ENCODE data around the gene SPINT1.

The SPINT1 gene, protein sequence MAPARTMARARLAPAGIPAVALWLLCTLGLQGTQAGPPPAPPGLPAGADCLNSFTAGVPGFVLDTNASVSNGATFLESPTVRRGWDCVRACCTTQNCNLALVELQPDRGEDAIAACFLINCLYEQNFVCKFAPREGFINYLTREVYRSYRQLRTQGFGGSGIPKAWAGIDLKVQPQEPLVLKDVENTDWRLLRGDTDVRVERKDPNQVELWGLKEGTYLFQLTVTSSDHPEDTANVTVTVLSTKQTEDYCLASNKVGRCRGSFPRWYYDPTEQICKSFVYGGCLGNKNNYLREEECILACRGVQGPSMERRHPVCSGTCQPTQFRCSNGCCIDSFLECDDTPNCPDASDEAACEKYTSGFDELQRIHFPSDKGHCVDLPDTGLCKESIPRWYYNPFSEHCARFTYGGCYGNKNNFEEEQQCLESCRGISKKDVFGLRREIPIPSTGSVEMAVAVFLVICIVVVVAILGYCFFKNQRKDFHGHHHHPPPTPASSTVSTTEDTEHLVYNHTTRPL

DNA sequence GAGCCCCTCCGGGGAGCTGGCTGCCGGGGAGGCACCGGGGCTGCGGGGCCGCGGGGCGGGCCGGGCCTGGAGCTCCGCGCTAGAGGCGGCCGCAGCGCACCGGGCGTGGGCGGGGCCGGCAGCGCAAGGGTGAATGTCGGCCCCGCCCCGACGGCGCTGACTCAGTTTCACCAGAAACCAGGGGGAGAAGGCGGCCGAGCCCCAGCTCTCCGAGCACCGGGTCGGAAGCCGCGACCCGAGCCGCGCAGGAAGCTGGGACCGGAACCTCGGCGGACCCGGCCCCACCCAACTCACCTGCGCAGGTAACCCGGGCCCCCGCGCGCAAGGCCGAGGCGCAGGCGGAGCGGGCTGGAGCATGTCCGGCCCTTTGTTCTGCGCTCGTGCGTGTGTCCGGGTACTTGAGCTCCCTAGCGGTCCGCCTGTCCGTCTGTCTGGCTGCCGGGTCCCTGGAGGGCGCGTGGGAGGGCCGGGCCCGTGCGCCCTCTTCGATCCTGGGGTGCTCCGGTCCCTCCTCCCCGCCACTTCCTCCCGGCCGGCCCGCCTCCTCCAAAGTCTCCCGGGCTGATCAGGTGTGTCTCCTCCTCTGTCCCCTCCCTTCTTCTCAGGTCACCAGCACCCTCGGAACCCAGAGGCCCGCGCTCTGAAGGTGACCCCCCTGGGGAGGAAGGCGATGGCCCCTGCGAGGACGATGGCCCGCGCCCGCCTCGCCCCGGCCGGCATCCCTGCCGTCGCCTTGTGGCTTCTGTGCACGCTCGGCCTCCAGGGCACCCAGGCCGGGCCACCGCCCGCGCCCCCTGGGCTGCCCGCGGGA is at the start of gene SPINT1:
Gene SPINT1, plus strand, starts transcription at position 164 of the 811 bp plus-strand sequence. Its CDS starts 507 bp downstream, at position 671.
- no peaks in the 10 kb centered on the region for H3K36me3 Mint-ChIP-seq
- H3K4me1 Mint-ChIP-seq (ENCODE audit: low read depth), result peaks cover 9% of the 10 kb centered on the region
- H3K27ac Mint-ChIP-seq, result no peak within 1 kb of the TSS
- peak within 1 kb of the TSS; percentile 82 for H3K4me3 Mint-ChIP-seq
- H3K27me3 Mint-ChIP-seq, result peaks cover 6% of the 10 kb centered on the region
- no peaks in the 10 kb centered on the region for H3K9me3 Mint-ChIP-seq (ENCODE audit: low read depth)

DNA sequence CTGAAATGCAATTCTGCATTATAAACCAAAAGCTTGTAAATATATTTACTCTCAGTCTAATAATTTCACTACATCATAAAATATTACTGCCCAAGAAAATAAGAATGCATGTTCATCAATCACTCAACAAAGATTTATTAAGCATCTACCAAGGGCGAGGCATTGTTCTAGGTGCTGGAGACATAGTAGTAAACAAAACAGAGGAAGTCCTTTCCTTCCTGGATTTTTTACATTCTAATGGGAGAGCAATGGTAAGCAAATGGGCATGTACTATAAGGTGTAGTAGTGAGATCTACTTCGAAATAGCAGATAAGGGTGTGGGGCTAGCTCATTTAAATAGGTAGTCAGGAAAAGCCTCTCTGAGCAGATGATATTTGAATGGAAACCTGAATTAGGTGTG is 47.8 kb upstream of the SPINT1 start:
- no peaks in the 10 kb centered on the region for H3K9me3 Mint-ChIP-seq (ENCODE audit: low read depth)
- no peak overlapping the region for H3K27ac Mint-ChIP-seq
- H3K4me3 Mint-ChIP-seq, result no peak overlapping the region
- H3K4me1 Mint-ChIP-seq (ENCODE audit: low read depth), result peaks cover 19% of the 10 kb centered on the region
- no peaks in the 10 kb centered on the region for H3K27me3 Mint-ChIP-seq
- peaks cover 11% of the 10 kb centered on the region for H3K36me3 Mint-ChIP-seq

DNA sequence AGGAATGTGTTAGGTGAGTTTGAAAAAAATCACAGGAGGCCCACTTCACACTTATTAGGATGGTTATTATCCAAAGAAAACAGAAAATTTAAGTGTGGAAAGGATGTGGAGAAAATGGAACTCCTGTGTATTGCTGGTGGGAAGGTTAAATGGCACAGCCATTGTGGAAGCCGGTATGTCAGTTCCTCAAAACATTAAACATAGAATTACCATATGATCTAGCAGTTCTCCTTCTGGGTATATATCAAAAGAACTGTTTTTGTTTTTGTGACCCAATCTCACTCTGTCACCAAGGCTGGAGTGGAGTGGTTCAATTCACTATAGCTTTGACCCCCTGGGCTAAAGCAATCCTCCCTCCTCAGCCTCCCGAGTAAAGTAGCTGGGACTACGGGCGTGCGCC is 47.3 kb upstream of the SPINT1 start:
- Mint-ChIP-seq H3K4me3 (no peak overlapping the region), H3K9me3 (ENCODE audit: low read depth) (no peaks in the 10 kb centered on the region), H3K36me3 (peaks cover 13% of the 10 kb centered on the region), H3K27me3 (no peaks in the 10 kb centered on the region), H3K4me1 (ENCODE audit: low read depth) (peaks cover 21% of the 10 kb centered on the region), H3K27ac (no peak overlapping the region)

DNA sequence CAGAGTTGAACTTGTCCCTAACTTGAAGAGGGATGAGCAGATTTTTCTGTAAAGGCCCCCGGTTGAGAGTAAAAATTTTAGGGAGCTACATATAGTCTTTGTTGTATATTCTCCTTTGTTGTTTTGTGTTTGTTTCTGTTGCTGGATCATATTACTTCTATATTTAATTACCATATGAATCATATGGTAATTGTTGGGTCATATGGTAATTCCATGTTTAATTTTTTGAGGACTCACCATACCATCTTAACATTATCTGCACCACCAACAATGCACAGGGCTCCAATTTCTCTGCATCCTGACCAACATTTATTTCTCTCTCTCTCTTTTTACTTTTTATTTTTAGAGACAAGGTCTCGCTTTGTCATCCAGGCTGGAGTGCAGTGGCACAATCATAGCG is 44.3 kb upstream of the SPINT1 start:
- no peaks in the 10 kb centered on the region for H3K9me3 Mint-ChIP-seq (ENCODE audit: low read depth)
- H3K4me3 Mint-ChIP-seq, result no peak overlapping the region
- no peak overlapping the region for H3K27ac Mint-ChIP-seq
- no peaks in the 10 kb centered on the region for H3K27me3 Mint-ChIP-seq
- H3K36me3 Mint-ChIP-seq, result peaks cover 11% of the 10 kb centered on the region
- H3K4me1 Mint-ChIP-seq (ENCODE audit: low read depth), result peaks cover 29% of the 10 kb centered on the region

- Mint-ChIP-seq H3K4me1 (ENCODE audit: low read depth) (peaks cover 36% of the 10 kb centered on the region), H3K36me3 (peaks cover 9% of the 10 kb centered on the region), H3K4me3 (no peak overlapping the region), H3K27ac (no peak overlapping the region), H3K9me3 (ENCODE audit: low read depth) (no peaks in the 10 kb centered on the region), H3K27me3 (no peaks in the 10 kb centered on the region)
Observed at GRCh38 chr15:40803076-40803475, 40.8 kb upstream of the SPINT1 start.

DNA sequence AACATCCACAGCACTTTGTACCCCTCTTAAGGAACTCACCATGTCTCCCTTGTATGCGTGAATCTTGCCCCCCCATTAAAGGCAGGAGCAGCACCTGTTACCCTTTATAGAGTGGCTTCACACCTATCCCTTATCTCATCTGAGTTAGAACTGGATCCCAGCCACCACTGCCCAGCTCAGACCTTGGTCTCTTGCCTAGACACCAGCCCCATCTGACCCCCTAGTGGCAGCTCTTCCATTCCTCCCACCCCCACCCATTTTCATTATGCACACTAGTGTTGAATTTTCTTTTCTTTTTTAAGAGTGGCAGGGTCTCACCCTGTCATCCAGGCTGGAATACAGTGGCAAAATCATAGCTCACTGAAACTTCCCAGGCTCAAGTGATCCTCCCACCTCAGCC is 40.2 kb upstream of the SPINT1 start:
- Mint-ChIP-seq H3K27me3 (no peaks in the 10 kb centered on the region), H3K36me3 (peaks cover 4% of the 10 kb centered on the region), H3K9me3 (ENCODE audit: low read depth) (no peaks in the 10 kb centered on the region), H3K4me1 (ENCODE audit: low read depth) (peaks cover 36% of the 10 kb centered on the region), H3K4me3 (no peak overlapping the region), H3K27ac (no peak overlapping the region)

- Mint-ChIP-seq H3K4me1 (ENCODE audit: low read depth) (peaks cover 28% of the 10 kb centered on the region), H3K27ac (peak overlapping the region; percentile 100), H3K27me3 (no peaks in the 10 kb centered on the region), H3K36me3 (peaks cover 3% of the 10 kb centered on the region), H3K9me3 (ENCODE audit: low read depth) (no peaks in the 10 kb centered on the region), H3K4me3 (peak overlapping the region; percentile 99)
Observed at GRCh38 chr15:40806672-40807027, 37.2 kb upstream of the SPINT1 start.

- peaks cover 4% of the 10 kb centered on the region for H3K36me3 Mint-ChIP-seq
- no peaks in the 10 kb centered on the region for H3K27me3 Mint-ChIP-seq
- peak within 1 kb of the TSS; percentile 100 for H3K27ac Mint-ChIP-seq
- peak within 1 kb of the TSS; percentile 99 for H3K4me3 Mint-ChIP-seq
- peaks cover 25% of the 10 kb centered on the region for H3K4me1 Mint-ChIP-seq (ENCODE audit: low read depth)
- H3K9me3 Mint-ChIP-seq (ENCODE audit: low read depth), result no peaks in the 10 kb centered on the region
Observed at GRCh38 chr15:40807028-40807887, 36.6 kb upstream of the SPINT1 start, which contains the start of the genes DNAJC17 and ZFYVE19. Gene DNAJC17, minus strand, starts transcription at chr15:40807473. Its CDS starts 27 bp downstream, at chr15:40807446. Gene ZFYVE19, plus strand, starts transcription at chr15:40807089. Its CDS starts 501 bp downstream, at chr15:40807590.

DNA sequence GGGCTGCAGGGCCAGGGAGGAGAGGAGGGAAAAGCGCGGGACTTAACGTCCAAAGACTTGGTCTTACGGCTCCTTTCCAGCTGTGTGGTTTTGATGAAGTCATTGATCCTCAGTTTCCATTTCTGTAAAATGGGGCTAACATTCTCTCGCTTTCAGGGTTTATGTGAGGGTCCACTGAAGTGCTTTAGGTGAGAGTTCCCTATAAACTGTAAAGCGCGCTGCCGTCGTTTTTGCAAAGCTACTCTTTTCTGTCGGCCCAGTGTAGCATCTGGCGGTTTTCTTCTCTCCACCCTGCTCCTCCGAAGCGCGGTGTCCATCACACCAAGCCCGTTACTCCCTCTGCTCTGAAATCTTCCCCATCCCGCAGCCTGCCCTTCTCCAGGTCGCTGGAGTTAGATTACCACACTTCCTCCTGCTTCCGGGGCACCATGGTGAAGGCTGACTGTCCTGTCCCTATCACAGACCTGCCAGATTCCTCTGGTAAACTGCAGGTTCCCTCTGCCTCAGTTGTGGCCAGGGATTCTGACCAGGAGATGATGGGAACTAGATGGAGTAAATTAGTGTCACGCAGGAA is 35.9 kb upstream of the SPINT1 start:
- Mint-ChIP-seq H3K36me3 (peaks cover 4% of the 10 kb centered on the region), H3K4me3 (peak overlapping the region; percentile 99), H3K9me3 (ENCODE audit: low read depth) (no peaks in the 10 kb centered on the region)

DNA sequence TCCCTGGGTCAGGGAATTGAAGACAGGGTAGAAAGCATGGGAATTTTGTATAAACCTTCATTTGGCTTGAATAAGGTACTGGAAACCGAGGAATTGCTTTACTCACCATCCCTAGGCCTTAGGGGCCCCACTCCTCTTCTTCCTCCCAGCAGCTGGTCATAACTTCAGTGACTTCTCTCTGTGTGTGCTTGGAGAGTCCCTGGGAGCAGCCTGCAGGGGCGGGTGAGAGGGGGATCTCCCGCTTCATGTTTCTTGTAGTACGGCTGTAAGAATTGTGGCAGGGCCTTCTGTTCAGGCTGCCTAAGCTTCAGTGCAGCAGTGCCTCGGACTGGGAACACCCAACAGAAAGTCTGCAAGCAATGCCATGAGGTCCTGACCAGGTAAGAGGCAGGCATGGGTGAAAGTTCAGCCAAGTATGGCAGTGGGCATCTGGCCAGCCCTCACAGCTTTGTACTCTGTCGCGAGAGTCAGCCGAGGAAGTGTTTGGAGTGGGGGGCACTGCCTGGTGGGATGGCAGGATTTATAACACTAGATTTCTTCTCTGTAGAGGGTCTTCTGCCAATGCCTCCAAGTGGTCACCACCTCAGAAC is 34.9 kb upstream of the SPINT1 start:
- Mint-ChIP-seq H3K36me3 (peaks cover 4% of the 10 kb centered on the region), H3K27me3 (no peaks in the 10 kb centered on the region), H3K4me3 (peak overlapping the region; percentile 99), H3K4me1 (ENCODE audit: low read depth) (peaks cover 19% of the 10 kb centered on the region), H3K9me3 (ENCODE audit: low read depth) (no peaks in the 10 kb centered on the region), H3K27ac (no peak overlapping the region)

More for the DNA sequence above, 35.9 kb upstream of the SPINT1 start:
- H3K27me3 Mint-ChIP-seq, result no peaks in the 10 kb centered on the region
- H3K27ac Mint-ChIP-seq, result peak overlapping the region; percentile 100
- H3K4me1 Mint-ChIP-seq (ENCODE audit: low read depth), result peaks cover 23% of the 10 kb centered on the region

DNA sequence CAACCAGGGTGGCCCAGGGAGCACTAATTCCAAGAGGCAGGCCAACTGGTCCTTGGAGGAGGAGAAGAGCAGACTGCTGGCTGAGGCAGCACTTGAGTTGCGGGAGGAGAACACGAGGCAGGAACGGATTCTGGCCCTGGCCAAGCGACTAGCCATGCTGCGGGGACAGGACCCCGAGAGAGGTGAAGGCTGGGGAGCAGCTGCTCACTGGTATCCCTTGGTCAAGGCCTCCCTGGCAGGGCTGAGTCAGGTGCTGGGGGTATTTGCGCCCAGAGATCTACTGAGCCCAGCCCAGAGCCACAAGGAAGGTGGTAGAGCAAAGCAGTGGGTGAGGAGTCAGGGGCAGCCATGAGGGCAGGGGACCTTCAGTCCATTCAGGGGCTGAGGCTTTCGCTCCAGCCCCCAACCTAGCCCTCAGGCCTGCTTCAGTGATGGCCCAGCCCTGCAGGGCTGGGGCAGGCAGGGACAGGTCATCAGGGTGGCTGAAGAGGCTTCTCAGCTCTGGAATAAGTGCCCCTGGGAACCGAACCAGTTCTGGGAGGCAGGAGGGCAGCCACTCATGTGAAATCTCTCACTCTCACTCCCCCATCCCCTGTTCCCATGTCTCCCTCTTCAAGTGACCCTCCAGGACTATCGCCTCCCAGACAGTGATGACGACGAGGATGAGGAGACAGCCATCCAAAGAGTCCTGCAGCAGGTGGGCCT is 31.0 kb upstream of the SPINT1 start:
- H3K36me3 Mint-ChIP-seq, result peaks cover 12% of the 10 kb centered on the region
- H3K4me1 Mint-ChIP-seq (ENCODE audit: low read depth), result peaks cover 9% of the 10 kb centered on the region
- H3K4me3 Mint-ChIP-seq, result no peak overlapping the region
- H3K27ac Mint-ChIP-seq, result no peak overlapping the region
- no peaks in the 10 kb centered on the region for H3K27me3 Mint-ChIP-seq
- no peaks in the 10 kb centered on the region for H3K9me3 Mint-ChIP-seq (ENCODE audit: low read depth)

DNA sequence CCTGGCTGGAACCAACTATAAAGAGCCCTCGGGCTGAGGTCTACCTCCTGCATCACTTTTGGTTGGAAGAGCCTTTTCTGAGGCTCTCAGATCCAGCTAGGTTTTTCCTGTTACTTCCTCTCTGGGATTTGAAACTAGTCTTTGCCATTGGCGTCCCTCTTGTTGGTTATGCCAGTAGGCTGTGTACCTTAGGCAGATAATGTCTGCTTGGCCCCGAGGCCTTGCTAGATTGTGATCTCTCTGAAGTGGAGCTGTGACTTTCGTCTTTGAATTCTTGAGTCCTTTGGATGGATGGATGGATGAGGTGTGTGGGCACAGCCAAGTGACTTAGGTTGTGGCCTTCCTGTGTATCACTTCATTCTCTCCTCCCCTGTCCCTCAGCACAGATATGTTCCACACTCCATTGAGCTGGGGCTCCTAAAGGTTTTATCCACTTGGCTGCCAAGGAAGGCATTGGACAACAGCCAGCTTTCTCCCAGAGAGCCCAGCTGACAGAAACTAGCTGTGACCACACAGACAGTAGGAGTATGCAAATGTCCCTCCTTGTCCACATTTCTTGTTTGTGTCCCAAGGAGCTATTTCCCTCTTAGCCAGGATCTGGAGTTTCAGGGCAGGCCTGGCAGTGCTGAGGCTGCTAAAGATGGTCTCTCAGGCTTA is 28.7 kb upstream of the SPINT1 start:
- Mint-ChIP-seq H3K4me3 (no peak overlapping the region), H3K4me1 (ENCODE audit: low read depth) (no peaks in the 10 kb centered on the region), H3K27ac (no peak overlapping the region), H3K9me3 (ENCODE audit: low read depth) (no peaks in the 10 kb centered on the region), H3K27me3 (no peaks in the 10 kb centered on the region), H3K36me3 (peaks cover 12% of the 10 kb centered on the region)

DNA sequence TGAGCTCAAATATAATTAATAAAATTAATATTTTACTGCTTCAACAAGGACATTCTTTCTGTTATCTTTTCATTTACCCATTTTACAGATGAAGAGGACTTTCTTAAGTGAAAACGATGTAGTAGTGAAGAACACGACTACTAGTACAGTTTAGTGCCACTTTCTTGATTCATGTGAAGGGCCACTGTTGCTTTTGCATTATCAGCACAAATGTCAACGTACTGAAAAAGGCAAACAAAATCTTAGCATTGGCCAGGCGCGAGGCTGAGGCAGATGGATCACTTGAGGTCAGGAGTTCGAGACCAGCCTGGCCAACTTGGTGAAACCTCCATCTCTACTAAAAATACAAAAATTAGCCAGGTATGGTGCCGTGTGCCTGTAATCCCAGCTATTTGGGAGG is 24.8 kb upstream of the SPINT1 start:
- no peaks in the 10 kb centered on the region for H3K4me1 Mint-ChIP-seq (ENCODE audit: low read depth)
- no peak overlapping the region for H3K4me3 Mint-ChIP-seq
- H3K9me3 Mint-ChIP-seq (ENCODE audit: low read depth), result no peaks in the 10 kb centered on the region
- H3K27ac Mint-ChIP-seq, result no peak overlapping the region
- no peaks in the 10 kb centered on the region for H3K27me3 Mint-ChIP-seq
- peaks cover 8% of the 10 kb centered on the region for H3K36me3 Mint-ChIP-seq

Measured in activated naive CD8-positive, alpha-beta T cell (primary cell).